GM12875 (cell line): ENCODE results near the gene HOXA4.

Experiments
- H3K4me3 ChIP-seq: one replicate; pipeline ENCODE4 v1.5.1; 2011; ENCODE audit warnings: low read depth, low read length, control low read depth
- TF ChIP-seq, protein P1 (sequence below): IDR thresholded peaks from 2 replicates; pipeline ENCODE4 v1.5.1; 2011; ENCODE audit warnings: low read depth, mild to moderate bottlenecking, control low read depth, inconsistent platforms, low read length, moderate library complexity, borderline replicate concordance; ENCODE audit not compliant: insufficient read depth

Gene HOXA4

DNA sequence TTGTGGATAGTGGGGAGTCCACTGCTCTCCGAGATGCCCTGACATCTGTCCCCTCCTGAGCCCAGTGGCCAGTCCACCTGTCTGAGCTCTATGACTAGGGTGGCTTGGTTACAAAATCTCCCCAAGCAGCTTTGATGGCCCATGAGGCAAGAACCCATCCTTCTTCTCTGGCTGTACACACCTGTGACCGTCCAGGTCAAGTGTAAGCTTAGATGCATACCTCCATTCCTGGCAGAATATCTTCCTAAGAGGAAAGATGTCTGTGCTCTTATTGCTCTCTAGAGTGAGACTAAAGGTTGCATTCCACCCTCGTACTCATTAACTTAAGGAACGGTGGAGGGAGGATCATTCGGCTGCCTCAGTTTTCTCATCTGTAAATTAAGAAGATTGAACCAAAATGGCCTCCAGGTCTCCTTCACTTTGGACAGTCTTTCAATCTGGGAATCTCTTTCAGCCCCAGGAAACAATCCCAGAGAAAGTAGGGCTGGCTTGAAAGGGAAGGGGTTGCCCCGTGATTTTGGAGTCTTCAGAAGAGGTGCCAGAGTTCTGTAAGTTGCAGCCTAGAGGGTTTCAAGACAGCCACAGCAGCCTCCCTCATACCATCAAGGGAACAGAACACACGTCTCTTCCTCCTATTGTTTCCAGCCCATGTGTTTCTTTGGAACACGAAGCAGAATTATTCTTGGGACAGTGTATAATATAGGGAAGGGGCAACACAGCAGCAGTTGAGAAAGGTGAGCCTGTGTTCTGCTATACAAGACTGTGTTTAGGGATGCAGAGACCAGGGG lies 5.5 kb downstream of the HOXA4 start:
- TF ChIP-seq, protein P1, sequence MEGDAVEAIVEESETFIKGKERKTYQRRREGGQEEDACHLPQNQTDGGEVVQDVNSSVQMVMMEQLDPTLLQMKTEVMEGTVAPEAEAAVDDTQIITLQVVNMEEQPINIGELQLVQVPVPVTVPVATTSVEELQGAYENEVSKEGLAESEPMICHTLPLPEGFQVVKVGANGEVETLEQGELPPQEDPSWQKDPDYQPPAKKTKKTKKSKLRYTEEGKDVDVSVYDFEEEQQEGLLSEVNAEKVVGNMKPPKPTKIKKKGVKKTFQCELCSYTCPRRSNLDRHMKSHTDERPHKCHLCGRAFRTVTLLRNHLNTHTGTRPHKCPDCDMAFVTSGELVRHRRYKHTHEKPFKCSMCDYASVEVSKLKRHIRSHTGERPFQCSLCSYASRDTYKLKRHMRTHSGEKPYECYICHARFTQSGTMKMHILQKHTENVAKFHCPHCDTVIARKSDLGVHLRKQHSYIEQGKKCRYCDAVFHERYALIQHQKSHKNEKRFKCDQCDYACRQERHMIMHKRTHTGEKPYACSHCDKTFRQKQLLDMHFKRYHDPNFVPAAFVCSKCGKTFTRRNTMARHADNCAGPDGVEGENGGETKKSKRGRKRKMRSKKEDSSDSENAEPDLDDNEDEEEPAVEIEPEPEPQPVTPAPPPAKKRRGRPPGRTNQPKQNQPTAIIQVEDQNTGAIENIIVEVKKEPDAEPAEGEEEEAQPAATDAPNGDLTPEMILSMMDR: no peak
- no peak overlapping the region for H3K4me3 ChIP-seq

DNA sequence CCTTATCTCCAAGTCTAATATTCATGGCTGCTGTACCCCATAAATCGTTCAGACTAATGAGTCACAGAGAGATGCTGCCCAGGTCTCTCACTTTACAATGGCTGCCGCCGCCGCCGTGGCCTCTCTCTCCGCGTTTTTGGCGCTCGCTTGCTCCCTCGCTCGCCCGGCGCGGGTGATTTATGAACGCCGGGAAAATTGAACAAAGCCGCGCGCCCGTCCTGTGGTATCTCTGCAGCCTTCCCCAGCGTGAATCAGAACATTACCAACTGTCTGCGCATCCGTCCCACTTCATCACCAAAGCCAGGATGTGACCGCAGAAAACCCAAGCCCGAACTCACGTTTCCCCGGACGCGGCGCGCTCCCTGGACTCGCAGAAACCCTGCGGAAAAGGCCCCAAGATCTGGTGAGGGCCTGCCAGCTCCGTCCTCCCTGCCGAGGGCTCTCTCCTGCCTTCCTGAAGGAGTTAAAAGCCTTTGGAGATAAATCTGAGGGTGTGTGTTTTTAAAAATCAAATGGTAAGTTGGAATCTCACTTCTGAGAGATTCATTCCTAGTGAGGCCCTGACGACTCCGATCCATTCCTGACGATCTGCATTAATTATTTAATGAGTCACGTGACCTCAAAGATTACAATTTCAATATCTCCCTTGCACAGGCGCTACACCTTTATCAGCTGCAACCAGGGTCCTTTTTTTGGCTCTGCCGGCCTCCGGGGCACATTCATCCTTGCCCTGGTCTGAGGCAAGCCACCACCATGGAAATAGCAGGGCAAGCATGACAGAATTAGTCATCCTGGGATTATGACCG lies 6.3 kb downstream of the HOXA4 start:
- TF ChIP-seq, protein P1: no peak
- H3K4me3 ChIP-seq: no peak overlapping the region

DNA sequence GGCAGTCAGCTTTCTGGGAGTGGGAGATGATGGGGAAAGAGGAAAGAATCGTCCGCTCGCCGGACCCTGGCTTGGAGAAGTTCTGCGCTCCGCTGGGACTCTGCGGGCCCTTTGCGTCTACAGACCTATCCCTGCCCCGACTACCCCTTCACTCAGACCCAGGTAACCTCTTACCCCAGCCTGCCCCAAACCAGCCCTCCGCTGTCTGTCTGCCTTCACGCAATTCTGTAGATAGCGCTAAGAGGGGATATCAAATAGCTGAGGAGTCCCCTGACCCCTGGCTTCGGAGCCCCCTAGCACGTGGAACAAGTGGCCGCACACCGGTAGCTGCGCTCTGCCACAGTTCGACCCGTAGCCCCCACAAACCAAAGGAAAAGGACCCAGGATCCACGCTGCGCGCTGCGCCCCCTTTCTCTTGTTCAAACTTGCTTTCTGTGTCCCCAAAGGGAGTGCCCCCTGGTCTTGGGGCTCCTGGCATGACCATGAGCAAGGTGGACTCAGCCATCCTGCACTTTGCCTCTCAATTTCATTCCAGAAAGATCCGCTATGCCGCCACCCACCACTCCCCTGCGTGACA lies 7.0 kb downstream of the HOXA4 start:
- TF ChIP-seq, protein P1: no peak
- no peak overlapping the region for H3K4me3 ChIP-seq

DNA sequence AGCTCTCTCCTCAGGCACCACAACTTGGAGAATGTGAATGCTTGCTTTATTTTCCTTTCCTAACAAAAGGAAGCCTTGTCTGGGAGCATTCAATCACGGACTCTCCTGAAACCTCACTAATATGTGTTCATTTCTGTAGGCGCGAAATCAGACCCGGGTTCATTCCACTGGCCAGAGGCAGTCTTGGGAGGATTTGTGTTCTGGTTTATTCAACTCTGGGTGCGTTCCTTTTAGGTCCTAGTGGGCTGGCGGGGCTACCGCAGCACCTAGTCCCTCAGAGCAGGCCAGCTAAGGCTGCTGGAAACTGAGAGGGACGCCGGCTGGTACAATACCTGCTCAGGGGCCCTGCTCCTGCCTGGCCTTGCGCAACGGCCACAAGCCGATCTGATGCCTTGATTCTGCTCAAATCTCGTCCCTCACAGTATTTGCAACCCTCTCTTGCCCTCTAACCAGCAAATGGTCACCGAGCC lies 7.5 kb downstream of the HOXA4 start:
- TF ChIP-seq, protein P1: no peak
- no peak overlapping the region for H3K4me3 ChIP-seq

DNA sequence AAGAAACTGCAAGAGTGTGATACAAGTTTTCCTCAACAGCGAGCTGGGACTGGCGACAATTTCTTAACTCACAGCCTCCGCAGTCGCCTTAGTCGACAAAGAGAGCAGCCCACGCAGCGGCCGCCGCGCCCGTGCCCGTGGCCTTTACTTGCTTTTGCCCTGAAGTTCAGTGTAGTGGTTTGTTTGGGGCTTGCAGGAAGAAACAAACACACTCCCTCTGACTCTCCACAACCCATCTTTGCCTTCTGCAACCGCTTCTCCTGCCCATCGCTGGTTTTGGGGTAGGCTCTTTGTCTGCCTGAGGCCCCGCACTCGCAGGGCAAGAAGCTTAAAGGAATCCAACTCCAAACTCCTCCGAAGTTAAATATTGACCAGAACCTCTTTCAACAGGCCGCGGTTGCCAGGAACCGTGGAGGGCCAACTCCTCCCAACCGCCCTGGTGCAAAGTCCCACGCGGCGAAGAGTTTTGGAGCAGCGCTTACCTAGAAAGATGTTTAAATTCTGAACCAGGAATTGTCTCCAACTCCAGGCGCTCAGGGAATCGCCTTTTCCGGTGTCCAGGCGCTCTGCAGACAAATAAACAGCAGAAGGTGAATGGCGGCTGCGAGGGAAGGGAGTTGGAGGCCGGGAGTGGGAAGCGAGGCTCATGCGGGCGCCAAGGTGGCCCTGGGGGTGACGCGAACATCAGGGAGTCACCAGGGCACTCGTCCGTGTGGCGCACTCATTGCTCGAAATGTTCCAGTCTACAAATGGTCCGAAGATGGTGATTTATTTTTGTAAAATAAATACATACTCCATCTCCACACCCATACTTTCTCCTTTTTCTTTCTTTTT lies 8.3 kb downstream of the HOXA4 start:
- no peak overlapping the region for H3K4me3 ChIP-seq
- TF ChIP-seq, protein P1: no peak

DNA sequence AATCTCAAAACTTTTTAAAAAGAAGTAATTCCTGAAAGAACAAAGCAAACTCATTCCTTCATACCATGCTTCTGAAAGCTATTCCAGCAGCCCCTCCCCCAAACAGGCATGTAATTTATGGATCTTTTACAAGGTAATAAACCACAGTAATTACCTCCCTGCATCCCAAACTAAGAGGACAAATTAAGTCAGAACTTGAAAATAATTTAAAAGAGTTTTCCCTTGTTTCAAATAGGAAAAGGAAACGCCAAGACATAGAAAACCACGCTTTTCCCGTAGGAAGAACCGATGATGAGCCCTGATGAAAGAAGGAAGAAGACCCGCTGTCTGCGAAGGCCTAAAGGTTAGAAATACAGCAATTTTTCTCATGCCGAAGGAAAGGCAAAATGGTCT lies 8.9 kb downstream of the HOXA4 start:
- H3K4me3 ChIP-seq: no peak overlapping the region
- TF ChIP-seq, protein P1: no peak
